AG09319 (cell line): ENCODE data around the gene MRPL52.
"Not testable (repeated sequence)": the region's sequence is repeated elsewhere in the genome, so short reads cannot be mapped to it uniquely, and the experiment has no call there.

ENCODE experiments used
- DNase-seq: peaks from one replicate; pipeline ENCODE4 v3.0.0-alpha.2; 2010; ENCODE audit warnings: low read depth; ENCODE audit errors: extremely low read depth
- CTCF ChIP-seq: IDR thresholded peaks from 2 replicates; pipeline ENCODE4 v1.5.1; 2011; ENCODE audit warnings: low read depth, mild to moderate bottlenecking, inconsistent platforms, low read length, moderate library complexity

Gene MRPL52

GRCh38 chr14:22822016-22822570, 7.6 kb upstream of the MRPL52 start:
- no peak for DNase-seq
- no peak for TF ChIP-seq CTCF

- peak; percentile 89 for TF ChIP-seq CTCF
- DNase-seq, result peak; percentile 85
Observed at GRCh38 chr14:22822571-22823098, 7.1 kb upstream of the MRPL52 start.

- DNase-seq, result no peak
- TF ChIP-seq CTCF, result no peak
Observed at GRCh38 chr14:22824711-22825359, 4.9 kb upstream of the MRPL52 start.

- DNase-seq, result not testable (repeated sequence)
Observed at GRCh38 chr14:22829076-22829660, 519 bp upstream of the MRPL52 start.

- no peak for TF ChIP-seq CTCF
- DNase-seq, result no peak
Observed at GRCh38 chr14:22830443-22831010, 840 bp downstream of the MRPL52 start.

- TF ChIP-seq CTCF, result no peak
- no peak for DNase-seq
Observed at GRCh38 chr14:22835505-22835904, 5.8 kb downstream of the MRPL52 start.

GRCh38 chr14:22836301-22837113, 6.8 kb downstream of the MRPL52 start, which contains the start of gene MMP14:
TSS of gene MMP14 (plus strand) at chr14:22836585. CDS start at chr14:22836818, 233 bp downstream.
- DNase-seq, result peak; percentile 86
- peak; percentile 76 for TF ChIP-seq CTCF
